Hippocampal formation (tissue), 2 donors: ENCODE measurements around the gene PTMA.
"Not testable (repeated sequence)": the region's sequence is repeated elsewhere in the genome, so short reads cannot be mapped to it uniquely, and the experiment has no call there.

Experiments
- DNase-seq, 2 donors: peaks; one replicate each; lab custom pipeline; 2025; lab: John Stamatoyannopoulos, UW

Gene PTMA

GRCh38 chr2:231707927-231708772 is at the start of gene PTMA:
TSS of gene PTMA (plus strand) at chr2:231708525. CDS start at chr2:231708707, 182 bp downstream.
- peak; percentile 98 to 99 for DNase-seq

GRCh38 chr2:231660073-231660472 is 48.3 kb upstream of the PTMA start:
- not testable (repeated sequence) for DNase-seq

GRCh38 chr2:231660860-231661259 is 47.5 kb upstream of the PTMA start:
- DNase-seq = no peak

- no peak for DNase-seq
These were observed 46.8 kb upstream of the PTMA start for GRCh38 chr2:231661422-231662027.

GRCh38 chr2:231662028-231662810 is 46.1 kb upstream of the PTMA start:
- DNase-seq = peak; percentile 90 to 93

- DNase-seq = no peak
These were observed 45.4 kb upstream of the PTMA start for GRCh38 chr2:231662811-231663457.

GRCh38 chr2:231663458-231664212 is 44.7 kb upstream of the PTMA start:
- DNase-seq = no peak

GRCh38 chr2:231664727-231665126 is 43.6 kb upstream of the PTMA start:
- no peak for DNase-seq

- DNase-seq = no peak
These were observed 42.8 kb upstream of the PTMA start for GRCh38 chr2:231665245-231666170.

GRCh38 chr2:231666171-231667095 is 41.9 kb upstream of the PTMA start:
- peak; percentile 81 to 88 for DNase-seq

GRCh38 chr2:231667096-231667427 is 41.3 kb upstream of the PTMA start:
- DNase-seq = no peak

- DNase-seq = no peak
These were observed 40.8 kb upstream of the PTMA start for GRCh38 chr2:231667496-231667895.

GRCh38 chr2:231668981-231669380 is 39.3 kb upstream of the PTMA start:
- DNase-seq = no peak

- no peak for DNase-seq
These were observed 36.9 kb upstream of the PTMA start for GRCh38 chr2:231671270-231672050.

GRCh38 chr2:231672617-231673347 is 35.5 kb upstream of the PTMA start:
- no peak for DNase-seq

GRCh38 chr2:231673348-231673770 is 35.0 kb upstream of the PTMA start:
- DNase-seq = no peak

GRCh38 chr2:231674587-231675338 is 33.6 kb upstream of the PTMA start:
- peak; percentile 46 to 48 for DNase-seq
